IMR-90 (cell line): ENCODE measurements around the gene HKDC1. TPM values are rescaled to one million over a fixed set of nuclear protein-coding genes. Genes with fewer than 3 reads are reported as not detected.

Source experiments
- ATAC-seq: fragments of 200-7000 bp; cut with Tn5 transposase; 2 replicates; pipeline ENCODE4 v1.9.1; 2020; ENCODE audit warnings: low read depth, mild to moderate bottlenecking, moderate library complexity
- BruUV-seq: library from RNA; stranded (reverse); fragments of 400-500 nt; replicated peaks from 2 replicates; lab custom pipeline; 2021; lab: Mats Ljungman, UMichigan
- CTCF ChIA-PET: fragments of 300-600 bp; formaldehyde crosslinking; extraction: SDS; loops from one replicate; lab custom pipeline; 2021; ENCODE audit warnings: antibody characterized with exemption; lab: Yijun Ruan, JAX
- POLR2A ChIA-PET: fragments of 300-600 bp; sonication (Branson Sonifier 250); formaldehyde crosslinking; loops from one replicate; lab custom pipeline; 2022; ENCODE audit warnings: antibody characterized with exemption; ENCODE audit not compliant: unreplicated experiment; lab: Charles Lee
- DNase-seq: peaks from one replicate; pipeline ENCODE4 v3.0.0; 2013
- H2AFZ ChIP-seq: replicated peaks from 2 replicates; pipeline ENCODE3; 2013; ENCODE audit warnings: low read length, mild to moderate bottlenecking; ENCODE audit not compliant: poor library complexity
- H2AK5ac ChIP-seq: 2 replicates; pipeline ENCODE4 v1.6.1; 2013; ENCODE audit warnings: low read depth, low read length, inconsistent platforms
- H2AK9ac ChIP-seq: replicated peaks from 2 replicates; pipeline ENCODE3; 2013; ENCODE audit warnings: mild to moderate bottlenecking, low read depth, low read length, moderate library complexity; ENCODE audit not compliant: poor library complexity
- H2BK120ac ChIP-seq: 2 replicates; pipeline ENCODE4 v1.6.1; 2013; ENCODE audit warnings: low read depth, low read length, inconsistent platforms
- H2BK15ac ChIP-seq: 3 replicates; pipeline ENCODE4 v1.6.1; 2013; ENCODE audit warnings: low read depth, low read length, inconsistent platforms
- H2BK20ac ChIP-seq: 2 replicates; pipeline ENCODE4 v1.6.1; 2013; ENCODE audit warnings: low read depth, mild to moderate bottlenecking, inconsistent platforms, low read length, moderate library complexity
- H2BK5ac ChIP-seq: 2 replicates; pipeline ENCODE4 v1.6.1; 2013; ENCODE audit warnings: mild to moderate bottlenecking, low read depth, low read length, inconsistent platforms; ENCODE audit not compliant: poor library complexity, severe bottlenecking
- H3K14ac ChIP-seq: replicated peaks from 2 replicates; pipeline ENCODE4 v1.6.1; 2013; ENCODE audit warnings: low read depth, low read length, inconsistent platforms
- H3K18ac ChIP-seq: 2 replicates; pipeline ENCODE4 v1.6.1; 2013; ENCODE audit warnings: low read depth, low read length, control low read depth
- H3K23ac ChIP-seq: 2 replicates; pipeline ENCODE4 v1.6.1; 2013; ENCODE audit warnings: low read depth, low read length, inconsistent platforms
- H3K27ac ChIP-seq: 2 replicates; pipeline ENCODE4 v1.5.1; 2013; ENCODE audit warnings: mild to moderate bottlenecking, control low read depth, low read length; ENCODE audit not compliant: insufficient read depth
- H3K27me3 ChIP-seq: 2 replicates; pipeline ENCODE4 v1.6.1; 2013; ENCODE audit warnings: low read length; ENCODE audit not compliant: control insufficient read depth, insufficient read depth
- H3K36me3 ChIP-seq: 2 replicates; pipeline ENCODE4 v1.6.1; 2013; ENCODE audit warnings: low read length, mixed read lengths; ENCODE audit not compliant: control insufficient read depth, insufficient read depth
- H3K4ac ChIP-seq: 2 replicates; pipeline ENCODE4 v1.6.1; 2013; ENCODE audit warnings: low read depth, low read length, inconsistent platforms
- H3K4me1 ChIP-seq: 2 replicates; pipeline ENCODE4 v1.6.1; 2013; ENCODE audit warnings: low read length, mixed read lengths; ENCODE audit not compliant: control insufficient read depth, insufficient read depth
- H3K4me2 ChIP-seq: 2 replicates; pipeline ENCODE4 v1.6.1; 2013; ENCODE audit warnings: low read depth, mild to moderate bottlenecking, control low read depth, low read length, moderate library complexity
- H3K4me3 ChIP-seq: 2 replicates; pipeline ENCODE4 v1.5.1; 2013; ENCODE audit warnings: low read depth, mild to moderate bottlenecking, control low read depth, low read length, moderate library complexity; ENCODE audit not compliant: insufficient read depth
- H3K56ac ChIP-seq: 2 replicates; pipeline ENCODE4 v1.6.1; 2013; ENCODE audit warnings: low read length, inconsistent platforms; ENCODE audit not compliant: insufficient read depth; ENCODE audit errors: extremely low read depth
- H3K79me1 ChIP-seq, 2 experiments: 2 replicates each; pipeline ENCODE4 v1.6.1; 2013; ENCODE audit warnings: low read length in 2 of 2, inconsistent platforms in 1 of 2, low read depth in 1 of 2
- H3K9ac ChIP-seq: 2 replicates; pipeline ENCODE4 v1.6.1; 2013; ENCODE audit warnings: low read depth, low read length, control low read depth
- H3K9me1 ChIP-seq: 2 replicates; pipeline ENCODE4 v1.6.1; 2013; ENCODE audit warnings: low read length, inconsistent platforms; ENCODE audit not compliant: insufficient read depth
- H3K9me3 ChIP-seq: 2 replicates; pipeline ENCODE4 v1.6.1; 2013; ENCODE audit warnings: low read length; ENCODE audit not compliant: control insufficient read depth, insufficient read depth
- H4K20me1 ChIP-seq: 2 replicates; pipeline ENCODE4 v1.6.1; 2013; ENCODE audit warnings: low read length, inconsistent platforms; ENCODE audit not compliant: insufficient read depth
- H4K5ac ChIP-seq: 2 replicates; pipeline ENCODE4 v1.6.1; 2013; ENCODE audit warnings: mild to moderate bottlenecking, low read depth, low read length, control low read depth
- H4K8ac ChIP-seq, 2 experiments: 2 replicates each; pipeline ENCODE4 v1.6.1; 2013; ENCODE audit warnings: low read depth in 2 of 2, low read length in 2 of 2, control low read depth in 1 of 2, inconsistent platforms in 1 of 2
- H4K91ac ChIP-seq: 2 replicates; pipeline ENCODE4 v1.6.1; 2013; ENCODE audit warnings: low read depth, low read length, inconsistent platforms; ENCODE audit not compliant: insufficient read depth
- CHD1 ChIP-seq: IDR thresholded peaks from 2 replicates; pipeline ENCODE4 v1.6.1; 2012; ENCODE audit warnings: low read depth, low read length, improper control_type of control experiment
- FOS ChIP-seq: fragments of 150-350 bp; IDR thresholded peaks from 2 replicates; pipeline ENCODE4 v1.6.1; 2016; ENCODE audit warnings: low read depth, low read length
- MAFK ChIP-seq: IDR thresholded peaks from 2 replicates; pipeline ENCODE4 v1.6.1; 2012; ENCODE audit warnings: low read depth, low read length, improper control_type of control experiment
- MAZ ChIP-seq: IDR thresholded peaks from 2 replicates; pipeline ENCODE4 v1.6.1; 2012; ENCODE audit warnings: low read depth, mild to moderate bottlenecking, low read length, improper control_type of control experiment, moderate library complexity, borderline replicate concordance
- NFE2L2 ChIP-seq: fragments of 150-350 bp; IDR thresholded peaks from 2 replicates; pipeline ENCODE4 v1.6.1; 2016; ENCODE audit warnings: low read depth, mild to moderate bottlenecking, low read length
- RCOR1 ChIP-seq: IDR thresholded peaks from 2 replicates; pipeline ENCODE4 v1.6.1; 2012; ENCODE audit warnings: mild to moderate bottlenecking, low read length, improper control_type of control experiment; ENCODE audit not compliant: insufficient replicate concordance
- SMC3 ChIP-seq: fragments of 150-350 bp; IDR thresholded peaks from 2 replicates; pipeline ENCODE4 v1.6.1; 2016; ENCODE audit warnings: low read depth, mild to moderate bottlenecking, antibody characterized with exemption, low read length, moderate library complexity
- WGBS, 2 experiments: methylation state at CpG; one replicate each; pipeline versions ENCODE4 v1.1.5 to v1.1.7; 2013; ENCODE audit warnings: missing lambda C conversion rate in 2 of 2; ENCODE audit not compliant: insufficient read length in 1 of 2; ENCODE audit errors: extremely low coverage in 2 of 2; 5-methylcytosine and 5-hydroxymethylcytosine counted together
- dilution Hi-C: fragments of 300-500 bp; cut with HindIII; formaldehyde crosslinking; loops from one replicate; pipeline ENCODE4 v1.14.3; 2018; ENCODE audit warnings: low sequenced_read_pairs; ENCODE audit not compliant: unreplicated experiment
- in situ Hi-C: fragments of 300-500 bp; cut with MboI; formaldehyde crosslinking; loops from 3 replicates; pipeline ENCODE4 v1.14.3; 2019; ENCODE audit warnings: low sequenced_read_pairs, inconsistent platforms, mixed read lengths
- intact Hi-C: fragments of 100-400 bp; cut with micrococcal nuclease; formaldehyde crosslinking; loops from 2 replicates; pipeline ENCODE4 v1.10.0; 2022
- polyA plus RNA-seq, 3 experiments: library from polyadenylated mRNA; depleted of rRNA; stranded (reverse); fragments of >200 nt; gene quantifications; 2 replicates each; pipeline ENCODE4 v1.2.3, GENCODE V29; 2012; ENCODE audit warnings: low replicate concordance in 1 of 3
- total RNA-seq: library from RNA; depleted of rRNA; stranded (reverse); fragments of >200 nt; gene quantifications from 2 replicates; pipeline ENCODE4 v1.2.3, GENCODE V29; 2012
- TF ChIP-seq, protein P1 (sequence below): fragments of 150-350 bp; IDR thresholded peaks from 2 replicates; pipeline ENCODE4 v1.6.1; 2017; ENCODE audit warnings: mild to moderate bottlenecking, antibody characterized with exemption, low read length, low read depth

HKDC1 gene
- total and polyA plus RNA-seq, 2 of the 4 experiments (the other 2 are of a cell fraction), result under 0.01 to 0.03 TPM

DNA sequence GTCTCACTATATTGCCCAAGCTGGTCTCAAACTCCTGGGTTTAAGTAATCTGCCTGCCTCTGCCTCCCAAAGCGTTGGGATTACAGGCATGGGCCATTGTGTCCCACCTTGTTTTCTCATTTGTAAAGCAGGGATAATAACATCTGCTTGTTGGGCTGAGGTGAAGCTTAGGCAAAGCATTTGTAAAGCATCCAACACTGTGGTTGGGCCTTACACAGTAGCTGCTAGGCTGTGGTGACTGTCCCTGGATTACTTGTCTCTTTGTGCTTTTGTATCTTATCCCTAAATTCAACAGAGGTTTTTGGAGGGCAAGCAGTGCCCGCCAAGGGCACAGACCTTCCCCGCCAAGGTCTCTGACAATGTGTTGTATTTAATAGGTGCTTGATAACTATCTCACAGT is 14.3 kb downstream of the HKDC1 start:
- Histone ChIP-seq H2AK9ac (no peak overlapping the region), H2AFZ (no peak overlapping the region), H2AK5ac (no peak overlapping the region), H4K20me1 (no peaks in the 10 kb centered on the region), H3K9me3 (no peaks in the 10 kb centered on the region), H3K4me2 (no peak overlapping the region), H3K14ac (no peak overlapping the region), H4K8ac (no peak overlapping the region), H3K18ac (no peak overlapping the region), H3K23ac (no peak overlapping the region), H3K4me3 (no peak overlapping the region), H2BK120ac (peak overlapping the region; percentile 26; the same call in 1 of the 2 replicates), H2BK20ac (no peak overlapping the region), H3K9me1 (peaks cover 11% of the 10 kb centered on the region), H3K36me3 (no peaks in the 10 kb centered on the region), H4K5ac (no peak overlapping the region), H2BK5ac (no peak overlapping the region), H3K27ac (no peak overlapping the region), H2BK15ac (no peak overlapping the region), H4K91ac (no peak overlapping the region), H3K27me3 (no peaks in the 10 kb centered on the region), H3K4ac (no peak overlapping the region), H3K4me1 (peaks cover 2% of the 10 kb centered on the region; the same call in 1 of the 2 replicates), H3K9ac (no peak overlapping the region), H3K56ac (no peak overlapping the region), H3K79me1 (no peaks in the 10 kb centered on the region)
- in situ Hi-C loops (loop anchor here (5.0 to 10.0 kb wide), 2 partner anchors 158 to 270 kb away; no protein-coding TSS in a partner anchor), intact Hi-C loops (no loop called here), dilution Hi-C loops (no loop called here)
- no CpG with 5 or more reads among the region's 3 CpGs for WGBS, 2 experiments
- POLR2A ChIA-PET, result interaction anchor here (0.5 kb wide), 1 partner anchor 9 kb away, joined by 5 read pairs; no protein-coding TSS in a partner anchor
- BruUV-seq, result no TSS peak
- no peak for TF ChIP-seq CHD1
- no peak for TF ChIP-seq MAFK
- TF ChIP-seq MAZ, result no peak
- TF ChIP-seq RCOR1, result no peak
- TF ChIP-seq NFE2L2, result no peak
- no peak for TF ChIP-seq SMC3
- TF ChIP-seq, protein P1, sequence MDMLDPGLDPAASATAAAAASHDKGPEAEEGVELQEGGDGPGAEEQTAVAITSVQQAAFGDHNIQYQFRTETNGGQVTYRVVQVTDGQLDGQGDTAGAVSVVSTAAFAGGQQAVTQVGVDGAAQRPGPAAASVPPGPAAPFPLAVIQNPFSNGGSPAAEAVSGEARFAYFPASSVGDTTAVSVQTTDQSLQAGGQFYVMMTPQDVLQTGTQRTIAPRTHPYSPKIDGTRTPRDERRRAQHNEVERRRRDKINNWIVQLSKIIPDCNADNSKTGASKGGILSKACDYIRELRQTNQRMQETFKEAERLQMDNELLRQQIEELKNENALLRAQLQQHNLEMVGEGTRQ, result no peak
- no peak for TF ChIP-seq FOS
- DNase-seq (no peak), ATAC-seq (no peak)
- CTCF ChIA-PET, result no interaction called here
